HG02798 (cell line): ENCODE measurements around the gene ANKRD27.

ENCODE experiments used
- ATAC-seq: cut with Tn5 transposase; IDR thresholded peaks from one replicate; pipeline ENCODE4 v1.9.1; 2021; ENCODE audit warnings: mild to moderate bottlenecking; ENCODE audit not compliant: unreplicated experiment, poor library complexity

ANKRD27 gene

DNA sequence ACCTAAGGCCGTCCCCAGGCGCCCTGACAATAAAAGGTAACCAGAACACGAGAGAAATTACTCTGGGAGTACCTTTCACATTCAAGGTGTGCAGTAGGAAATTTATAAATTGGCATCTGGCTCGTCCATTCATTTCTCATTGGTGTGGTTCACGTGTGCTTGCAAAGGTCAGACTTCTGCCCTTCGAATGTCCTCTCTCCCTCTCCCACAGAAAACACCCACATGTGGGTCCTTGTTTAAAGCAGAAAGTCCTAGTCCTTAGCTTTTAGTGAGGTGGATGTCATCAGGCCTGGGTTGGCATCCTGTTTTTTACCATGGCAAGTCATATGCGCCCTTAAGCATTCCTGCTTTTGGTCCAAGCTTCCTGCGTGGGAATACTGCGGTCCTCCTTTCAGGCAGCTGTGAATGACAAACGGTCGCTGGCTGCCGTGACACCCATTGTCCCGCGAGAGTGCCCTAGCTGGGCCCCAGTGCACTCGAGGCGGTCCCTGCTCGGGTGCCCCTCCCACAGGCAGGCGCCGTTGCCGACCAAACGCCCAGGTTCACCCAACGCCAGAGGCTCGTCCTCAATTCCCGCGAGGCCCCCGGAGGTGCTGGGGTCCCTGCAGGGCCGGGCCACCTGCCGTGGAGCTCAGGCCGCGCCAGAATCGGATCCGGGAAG is 16.4 kb upstream of the ANKRD27 start, which contains the start of gene NUDT19:
TSS of gene NUDT19 (plus strand) at position 531 of the 661 bp plus-strand sequence. CDS start 140 bp downstream, outside the sequence.
- peak; percentile 93 for ATAC-seq

DNA sequence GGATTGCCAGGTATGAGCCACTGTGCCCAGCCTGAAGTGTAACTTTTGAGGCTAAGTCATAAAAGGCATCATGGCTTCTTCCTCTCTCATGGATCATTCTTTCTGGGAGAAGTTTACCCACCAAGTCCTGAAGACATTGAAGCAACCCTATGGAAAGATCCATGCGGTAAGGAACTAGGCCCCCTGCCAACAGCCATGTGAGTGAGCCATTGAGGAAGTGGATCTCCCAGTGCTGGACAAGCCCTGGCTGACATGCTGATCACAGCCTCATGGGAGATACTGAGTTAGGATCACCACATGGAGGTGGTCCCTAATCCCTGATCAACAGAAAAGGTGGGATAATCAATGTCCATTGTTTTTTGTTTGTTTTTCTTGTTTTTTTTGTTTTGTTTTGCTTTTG is 13.3 kb upstream of the ANKRD27 start:
- ATAC-seq = no peak

DNA sequence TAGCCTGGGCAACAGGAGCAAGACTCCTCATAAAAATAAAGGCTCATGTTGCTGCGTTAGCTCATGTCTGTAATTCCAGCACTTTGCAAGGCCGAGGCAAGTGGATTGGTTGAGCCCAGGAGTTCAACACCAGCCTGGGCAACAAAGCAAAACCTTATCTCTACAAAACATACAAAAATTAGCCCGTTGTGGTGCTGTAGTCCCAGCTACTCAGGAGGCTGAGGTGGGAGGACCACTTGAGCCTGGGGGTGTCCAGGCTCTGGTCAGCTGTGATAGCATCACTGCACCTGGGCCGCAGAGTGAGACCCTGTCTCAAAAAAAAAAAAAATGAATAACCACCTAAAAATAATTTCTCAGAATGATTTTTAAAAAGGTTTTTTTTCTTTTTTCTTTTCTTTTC is 12.7 kb upstream of the ANKRD27 start:
- ATAC-seq = no peak

DNA sequence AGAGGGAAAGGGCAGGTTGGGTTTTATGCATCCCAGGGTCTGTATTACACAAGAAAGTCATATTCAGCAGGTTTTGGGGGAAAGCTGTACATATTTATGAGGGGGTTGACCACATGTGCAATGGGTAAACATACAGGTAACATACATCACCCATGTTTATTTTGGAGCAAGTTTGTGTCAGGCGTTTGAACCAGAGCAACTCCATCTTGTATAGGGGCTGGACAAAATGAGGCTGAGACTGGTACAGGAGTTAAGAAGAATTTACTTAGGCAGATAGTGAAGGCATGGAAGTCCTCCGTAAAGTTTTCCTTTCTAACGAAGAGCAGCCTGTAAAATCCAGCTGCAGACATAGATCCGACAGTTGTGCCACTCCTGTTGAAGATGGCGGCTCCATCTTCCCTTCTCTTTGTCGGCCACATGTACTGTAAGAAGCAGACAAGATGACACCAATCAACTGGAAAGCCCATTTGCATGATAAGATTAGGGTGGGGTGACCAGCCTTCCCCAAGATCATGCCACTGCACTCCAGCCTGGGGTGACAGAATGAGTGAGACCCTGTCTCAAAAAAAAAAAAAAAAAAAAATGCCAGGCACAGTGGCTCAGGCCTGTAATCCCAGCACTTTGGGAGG is 12.0 kb upstream of the ANKRD27 start:
- ATAC-seq = no peak

DNA sequence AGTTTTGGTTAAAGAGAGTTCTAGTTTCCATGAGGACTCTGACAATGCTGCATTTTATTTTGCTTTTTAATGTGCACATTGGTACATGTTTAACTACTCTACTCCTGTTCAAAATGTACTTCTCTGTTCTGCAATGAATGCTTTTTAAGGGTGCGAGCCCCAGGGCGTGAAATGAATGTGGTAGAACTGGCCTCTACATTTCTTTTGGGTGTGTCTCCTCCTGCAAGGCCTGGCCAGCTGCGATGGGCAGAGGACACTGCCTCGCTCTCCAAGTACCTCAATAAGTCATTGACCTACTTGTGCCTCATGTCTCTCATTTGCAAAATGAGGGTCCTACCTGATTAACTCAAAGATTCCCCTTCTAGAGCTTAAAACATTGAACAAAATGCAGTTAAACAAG is 7.3 kb upstream of the ANKRD27 start:
- no peak for ATAC-seq

DNA sequence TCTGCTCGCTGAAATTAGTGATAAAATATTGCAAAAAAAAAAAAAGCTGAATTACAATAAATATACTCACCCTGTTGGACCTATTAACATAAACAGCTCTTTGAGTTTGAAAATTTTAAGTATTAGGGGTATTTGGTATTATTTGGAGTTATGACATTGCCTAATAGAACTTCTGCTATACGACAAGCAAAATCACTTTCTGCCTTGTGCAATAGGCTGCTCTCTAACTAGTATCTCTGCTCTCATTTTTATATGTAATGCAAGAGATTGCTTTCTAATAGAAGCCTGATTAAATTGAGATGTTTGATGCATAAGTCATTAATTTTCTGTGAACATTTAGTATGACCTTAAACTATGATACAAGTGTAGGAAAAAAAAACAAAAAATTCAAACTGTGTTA is 6.0 kb upstream of the ANKRD27 start:
- no peak for ATAC-seq

DNA sequence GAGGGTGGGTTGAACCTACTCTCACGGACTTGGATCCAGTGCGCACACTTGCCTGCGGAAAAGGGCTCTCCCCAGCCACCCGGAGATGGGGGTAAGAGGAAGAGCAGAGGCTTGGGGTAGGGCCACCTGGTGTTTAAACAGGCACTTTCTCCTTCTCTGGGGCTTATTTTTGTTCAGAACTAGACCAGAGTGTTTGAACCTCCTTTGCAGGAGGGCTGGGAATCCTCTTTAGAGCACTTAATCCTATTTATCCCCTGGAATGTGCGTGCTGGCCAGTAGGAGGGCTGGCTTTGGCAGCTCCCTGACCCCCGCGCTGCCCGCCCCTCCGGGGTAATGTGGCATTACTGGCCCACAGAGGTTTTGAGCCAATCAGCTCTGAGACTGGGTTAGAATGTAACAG is 2.7 kb upstream of the ANKRD27 start:
- ATAC-seq = no peak

DNA sequence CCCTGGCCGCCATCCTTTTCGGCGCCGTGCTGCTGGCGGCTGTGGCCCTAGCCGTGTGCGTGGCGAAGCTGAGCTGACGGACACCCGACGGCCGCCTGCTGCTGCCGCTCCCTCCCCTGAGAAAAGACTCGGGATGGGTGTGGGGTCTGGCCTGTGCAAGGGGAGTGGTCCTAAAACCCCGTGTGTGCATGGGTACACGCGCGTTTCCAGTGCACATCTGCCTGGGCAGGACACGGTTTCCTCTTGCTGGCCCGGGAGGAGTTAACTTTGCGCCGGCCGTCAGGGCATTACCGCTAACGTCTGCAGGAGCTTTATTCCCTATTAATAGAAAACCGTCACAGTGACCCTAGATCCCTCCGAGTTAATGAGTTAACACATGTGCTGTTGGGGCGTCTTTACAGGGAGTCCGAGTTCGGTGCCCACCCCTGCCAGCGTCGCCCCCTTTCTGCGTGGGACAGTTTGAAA is 1.9 kb upstream of the ANKRD27 start:
- ATAC-seq = no peak

DNA sequence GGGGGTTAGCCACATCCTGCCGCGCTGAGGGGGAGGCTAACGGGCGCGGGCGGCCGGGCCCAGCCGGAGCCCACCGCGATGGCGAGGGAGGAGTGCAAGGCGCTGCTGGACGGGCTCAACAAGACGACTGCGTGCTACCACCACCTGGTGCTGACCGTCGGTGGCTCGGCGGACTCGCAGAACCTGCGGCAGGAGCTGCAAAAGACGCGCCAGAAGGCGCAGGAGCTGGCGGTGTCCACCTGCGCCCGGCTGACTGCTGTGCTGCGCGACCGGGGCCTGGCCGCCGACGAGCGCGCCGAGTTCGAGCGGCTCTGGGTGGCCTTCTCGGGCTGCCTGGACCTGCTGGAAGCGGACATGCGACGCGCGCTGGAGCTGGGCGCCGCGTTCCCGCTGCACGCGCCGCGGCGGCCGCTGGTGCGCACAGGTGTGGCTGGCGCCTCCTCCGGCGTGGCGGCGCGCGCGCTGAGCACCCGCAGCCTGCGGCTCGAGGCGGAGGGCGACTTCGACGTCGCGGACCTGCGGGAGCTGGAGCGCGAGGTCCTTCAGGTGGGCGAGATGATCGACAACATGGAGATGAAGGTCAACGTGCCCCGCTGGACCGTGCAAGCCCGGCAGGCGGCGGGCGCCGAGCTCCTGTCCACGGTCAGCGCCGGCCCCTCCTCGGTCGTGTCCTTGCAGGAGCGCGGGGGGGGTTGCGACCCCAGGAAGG is 1.4 kb upstream of the ANKRD27 start:
- ATAC-seq = no peak

DNA sequence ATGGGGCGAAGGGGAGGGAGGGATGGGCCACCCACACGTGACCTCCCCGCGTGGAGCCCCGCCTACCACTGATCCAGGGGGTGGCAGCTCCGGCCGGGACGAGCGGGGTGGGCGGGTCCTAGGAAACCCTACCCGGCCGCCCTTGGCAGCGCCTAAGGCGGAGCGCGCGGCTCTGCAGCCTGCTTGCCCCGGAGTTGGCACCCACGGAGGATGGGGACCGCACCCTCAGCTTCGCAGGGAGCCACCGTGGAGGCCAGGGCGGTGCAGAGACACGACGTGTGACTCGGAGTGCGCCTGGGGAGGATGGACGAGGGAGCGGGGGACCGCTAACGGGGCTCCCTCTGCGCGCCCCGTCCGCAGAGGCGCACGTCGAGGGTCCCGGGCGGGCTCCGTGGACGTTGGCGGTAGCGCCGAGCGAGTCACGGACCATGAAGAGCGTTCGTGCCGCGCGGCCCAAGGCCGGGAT is 773 bp upstream of the ANKRD27 start, which contains the start of gene RGS9BP:
TSS of gene RGS9BP (plus strand) at position 129 of the 466 bp plus-strand sequence. CDS start 416 bp downstream, outside the sequence.
- ATAC-seq = peak; percentile 38

DNA sequence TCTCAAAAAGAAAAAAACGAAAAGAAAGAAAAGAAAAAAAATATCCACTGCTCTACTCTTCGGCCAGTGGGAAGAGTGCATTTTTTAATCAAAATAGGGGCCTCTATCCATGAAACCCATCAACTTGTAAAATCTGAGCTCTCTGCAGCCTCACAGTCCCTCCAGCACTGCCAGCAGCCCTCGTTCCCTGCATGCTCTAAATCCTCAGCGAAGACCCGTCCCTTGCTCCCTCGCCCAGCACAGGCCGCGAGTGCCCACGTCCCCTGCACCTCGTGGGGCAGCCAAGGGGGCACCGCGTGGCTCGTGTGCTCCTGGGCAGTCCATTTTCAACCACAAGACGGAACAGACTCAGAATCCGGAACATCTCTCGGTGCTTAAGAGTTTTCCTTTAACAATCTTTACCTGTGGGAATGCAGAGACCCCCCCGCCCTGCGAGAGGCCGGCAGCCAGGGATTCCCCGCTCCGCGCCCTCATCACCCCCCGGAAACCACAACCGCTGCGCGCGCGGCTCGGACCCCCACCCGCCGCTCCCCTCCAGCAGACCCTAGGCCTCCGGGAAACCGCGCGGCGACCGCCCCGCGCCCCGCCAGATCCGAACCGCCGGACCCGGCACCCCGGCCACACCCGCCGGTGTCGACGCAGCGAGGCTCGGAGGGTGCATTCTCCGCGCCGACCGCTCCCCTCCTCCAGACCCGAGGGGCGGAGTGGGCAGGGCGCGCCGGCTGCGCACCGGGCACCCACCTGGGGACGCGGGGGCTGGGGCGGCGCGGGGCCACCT is 638 bp downstream of the ANKRD27 start:
- no peak for ATAC-seq

DNA sequence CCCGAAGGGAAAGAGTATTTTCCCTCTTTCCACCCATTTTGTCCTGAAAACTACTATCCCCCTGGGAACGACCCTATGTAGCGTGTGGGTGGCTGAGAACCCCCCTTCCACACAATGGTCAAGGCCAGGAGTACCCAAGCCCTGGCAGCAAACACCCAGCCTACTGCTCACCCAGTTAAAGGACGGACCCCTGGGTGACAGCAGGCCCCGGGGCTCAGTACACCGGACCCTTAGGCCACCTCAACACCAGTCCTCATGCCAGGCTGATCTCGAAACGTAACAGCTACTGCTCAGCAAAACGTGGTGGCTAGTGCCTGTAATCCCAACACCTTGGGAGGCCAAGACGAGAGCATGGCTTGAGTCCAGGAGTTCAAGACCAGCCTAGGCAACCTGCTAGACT is 1.4 kb downstream of the ANKRD27 start:
- no peak for ATAC-seq

DNA sequence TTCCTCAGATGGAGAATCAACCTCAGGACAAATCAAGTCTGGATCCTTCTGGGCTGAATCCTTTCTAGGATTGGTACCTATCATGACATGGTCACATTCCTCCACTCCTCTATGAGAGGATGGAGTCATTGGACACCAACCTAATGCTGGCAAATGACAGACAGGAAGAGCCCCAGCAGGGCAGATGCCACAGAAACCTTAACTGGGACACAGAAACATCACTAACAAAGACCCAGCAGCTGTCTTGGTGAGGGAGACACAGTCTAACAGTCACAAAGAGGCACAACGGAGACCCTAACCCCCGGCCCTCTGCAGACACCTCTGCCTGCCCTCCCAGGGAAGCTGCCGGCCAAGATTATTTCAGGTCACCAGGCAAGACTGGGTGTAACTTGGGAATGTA is 2.1 kb downstream of the ANKRD27 start:
- ATAC-seq = no peak

DNA sequence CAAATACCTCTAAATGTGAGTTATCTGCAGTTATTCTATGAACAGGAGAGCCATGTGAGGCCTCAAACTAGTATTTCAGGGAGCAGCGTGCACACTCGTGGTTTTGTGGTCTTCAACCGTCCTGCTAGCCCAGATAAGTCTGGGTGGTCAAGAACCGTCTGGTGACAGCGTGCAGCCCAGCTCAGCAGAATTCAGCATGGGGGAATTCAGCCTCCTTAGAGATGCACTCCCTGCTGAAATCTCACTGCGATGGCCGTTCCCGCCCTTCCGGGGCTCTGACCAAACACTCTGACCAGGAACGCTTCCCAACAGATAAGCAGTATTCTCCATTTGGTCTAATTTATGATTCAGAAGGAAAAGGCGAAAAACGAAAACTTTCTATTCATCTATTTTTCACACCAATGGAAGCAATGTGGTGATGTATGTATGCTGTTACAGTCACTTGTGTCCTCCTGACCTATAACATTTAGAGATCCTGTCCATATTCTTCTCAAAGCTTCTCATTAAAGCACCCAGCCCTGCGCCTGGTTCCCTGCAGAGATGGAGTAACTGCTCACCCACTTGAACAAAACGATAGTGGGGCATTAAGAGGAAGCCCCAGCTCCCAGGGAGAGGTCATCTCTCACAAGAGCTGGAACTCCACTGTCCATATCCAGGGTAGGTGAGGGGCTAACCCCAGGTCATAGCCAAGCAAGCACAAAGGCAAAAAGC is 2.9 kb downstream of the ANKRD27 start:
- no peak for ATAC-seq

DNA sequence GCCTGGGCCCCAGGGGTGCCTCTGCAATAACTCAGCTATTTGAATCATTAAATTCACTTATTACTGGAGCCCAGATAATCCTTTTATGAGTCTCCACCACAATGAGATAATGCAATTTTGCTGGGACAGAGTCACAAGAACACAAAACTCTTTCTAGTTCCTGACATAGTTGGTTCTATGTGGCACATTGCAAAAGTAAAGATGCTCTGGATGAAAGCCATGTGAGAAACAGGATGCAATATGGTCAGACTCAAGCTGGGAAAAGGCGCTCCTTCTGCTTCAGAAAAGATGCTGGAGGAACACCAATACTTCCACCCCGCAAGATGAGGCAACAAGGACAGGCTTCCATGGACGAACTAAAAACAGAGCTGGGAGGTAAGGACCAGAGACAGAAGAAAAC is 5.7 kb downstream of the ANKRD27 start:
- no peak for ATAC-seq

DNA sequence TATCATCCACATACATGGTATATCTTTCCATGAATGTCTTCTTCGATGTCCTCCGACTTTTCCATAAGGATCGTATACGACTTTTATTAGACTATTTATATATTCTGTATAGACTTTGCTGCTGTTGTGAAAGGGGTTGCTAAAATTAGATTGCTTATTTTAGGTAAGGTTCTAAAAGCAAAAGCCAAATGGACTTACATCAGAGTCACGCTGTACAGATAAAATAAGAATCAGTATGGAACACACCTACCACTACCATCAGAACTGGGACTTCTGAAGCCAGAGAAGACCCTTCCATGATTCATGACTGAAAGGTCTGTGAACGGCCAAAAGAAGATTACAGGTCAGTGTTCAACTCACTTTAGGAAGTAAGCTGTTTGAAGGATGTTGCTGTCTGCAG is 8.9 kb downstream of the ANKRD27 start:
- ATAC-seq = no peak

DNA sequence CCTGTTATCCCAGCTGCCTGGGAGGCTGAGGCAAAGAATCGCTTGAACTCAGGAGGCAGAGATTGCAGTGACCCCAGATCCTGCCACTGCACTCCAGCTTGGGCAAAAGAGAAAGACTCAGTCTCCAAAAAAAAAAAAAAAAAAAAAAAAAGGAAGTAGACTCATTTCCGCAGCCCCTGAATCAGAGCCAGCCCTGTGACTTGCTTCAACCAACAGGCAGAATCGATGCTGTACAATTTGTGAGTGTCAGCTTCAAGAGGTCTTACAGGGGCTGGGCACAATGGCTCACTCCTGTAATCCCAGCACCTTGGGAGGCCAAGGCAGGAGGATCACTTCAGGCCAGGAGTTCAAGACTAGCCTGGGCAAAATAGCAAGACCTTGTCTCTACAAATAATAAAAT is 12.8 kb downstream of the ANKRD27 start:
- no peak for ATAC-seq

DNA sequence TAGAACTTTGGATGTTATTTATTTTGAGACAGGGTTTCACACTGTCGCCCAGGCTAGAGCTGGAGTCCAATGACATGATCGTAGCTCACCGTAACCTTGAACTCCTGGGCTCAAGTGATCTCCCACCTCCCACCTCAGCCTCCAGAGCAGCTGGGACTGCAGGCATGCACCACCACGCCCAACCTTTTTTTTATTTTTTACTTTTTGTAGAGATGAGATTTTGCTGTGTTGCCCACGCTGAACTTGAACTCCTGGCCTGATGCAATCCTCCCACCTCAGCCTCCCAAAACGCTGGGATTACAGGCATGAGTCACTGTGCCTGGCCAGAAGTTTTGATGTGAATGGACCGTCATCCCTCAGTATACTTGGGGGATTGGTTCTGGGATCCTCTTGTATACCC is 13.7 kb downstream of the ANKRD27 start:
- ATAC-seq = no peak

DNA sequence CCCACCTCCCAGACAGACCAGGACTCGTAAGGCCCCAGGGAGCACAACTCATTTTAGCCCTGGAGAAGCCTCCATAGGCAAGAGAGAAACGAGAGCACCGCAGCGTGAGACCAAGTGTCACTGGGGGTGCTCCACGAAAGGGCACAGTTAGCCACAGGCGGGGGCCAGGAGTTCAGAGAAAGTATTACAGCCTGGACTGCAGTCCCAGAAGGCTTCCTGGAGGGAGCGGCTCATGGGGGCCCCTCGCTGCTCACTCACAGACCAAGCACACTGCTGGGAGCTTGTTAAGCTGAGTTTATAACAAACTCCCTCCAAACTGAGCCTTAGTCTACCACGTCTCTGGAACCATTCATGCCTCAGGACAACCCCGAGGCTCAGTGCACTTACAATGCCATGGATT is 16.5 kb downstream of the ANKRD27 start:
- ATAC-seq = no peak

DNA sequence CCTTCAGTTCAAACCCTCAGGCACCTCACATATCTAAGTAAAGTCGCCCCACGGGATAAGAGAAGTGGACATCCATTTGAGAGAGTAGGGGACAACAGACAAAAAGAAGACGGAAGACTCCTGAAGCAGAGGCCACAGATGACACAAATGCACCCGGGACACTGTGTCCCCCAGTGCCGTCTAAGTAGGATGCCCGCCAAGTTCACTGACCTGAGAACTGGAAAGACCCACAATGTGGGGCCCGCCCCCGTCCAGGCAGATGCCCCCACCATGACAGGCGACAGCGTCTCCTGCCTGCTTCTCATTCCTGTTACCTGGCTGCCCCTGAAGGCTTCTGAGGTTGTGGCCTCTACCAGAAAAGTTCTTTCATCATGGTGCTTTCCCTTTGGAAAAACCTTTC is 16.9 kb downstream of the ANKRD27 start:
- ATAC-seq = no peak
